ENCODE data around the gene ASCL5.

ASCL5 gene

GRCh38 chr1:201074018-201074417 lies 53.0 kb downstream of the ASCL5 start:
- H3K9me3 ChIP-seq (replicated peaks; ENCODE audit: low read length): no peaks in the 10 kb centered on the region
- H3K9ac ChIP-seq (ENCODE audit: low read depth, low read length): no peak overlapping the region
- H3K36me3 ChIP-seq (ENCODE audit: insufficient read depth, low read length): no peaks in the 10 kb centered on the region
- H3K27me3 ChIP-seq (ENCODE audit: control insufficient read depth, insufficient read depth, low read length): peaks cover 81% of the 10 kb centered on the region
- no peak overlapping the region for H3K4me3 ChIP-seq (ENCODE audit: low read length)
- H3K4me2 ChIP-seq (ENCODE audit: low read length): no peak overlapping the region
- no peaks in the 10 kb centered on the region for H3K4me1 ChIP-seq (ENCODE audit: control insufficient read depth, insufficient read depth, low read length)

- H3K36me3 ChIP-seq (ENCODE audit: insufficient read depth, low read length): no peaks in the 10 kb centered on the region
- H3K4me2 ChIP-seq (ENCODE audit: low read length): no peak overlapping the region
- H3K4me1 ChIP-seq (ENCODE audit: control insufficient read depth, insufficient read depth, low read length): no peaks in the 10 kb centered on the region
- H3K9ac ChIP-seq (ENCODE audit: low read depth, low read length): no peak overlapping the region
- H3K27me3 ChIP-seq (ENCODE audit: control insufficient read depth, insufficient read depth, low read length): peaks cover 84% of the 10 kb centered on the region
- H3K4me3 ChIP-seq (ENCODE audit: low read length): no peak overlapping the region
- H3K9me3 ChIP-seq (replicated peaks; ENCODE audit: low read length): no peaks in the 10 kb centered on the region
Measured at GRCh38 chr1:201072922-201073321, 54.1 kb downstream of the ASCL5 start.

GRCh38 chr1:201072149-201072548 lies 54.8 kb downstream of the ASCL5 start:
- H3K4me3 ChIP-seq (ENCODE audit: low read length): no peak overlapping the region
- no peak overlapping the region for H3K4me2 ChIP-seq (ENCODE audit: low read length)
- peaks cover 84% of the 10 kb centered on the region for H3K27me3 ChIP-seq (ENCODE audit: control insufficient read depth, insufficient read depth, low read length)
- no peak overlapping the region for H3K9ac ChIP-seq (ENCODE audit: low read depth, low read length)
- no peaks in the 10 kb centered on the region for H3K9me3 ChIP-seq (replicated peaks; ENCODE audit: low read length)
- H3K4me1 ChIP-seq (ENCODE audit: control insufficient read depth, insufficient read depth, low read length): no peaks in the 10 kb centered on the region
- H3K36me3 ChIP-seq (ENCODE audit: insufficient read depth, low read length): no peaks in the 10 kb centered on the region

GRCh38 chr1:201069636-201070035 lies 57.3 kb downstream of the ASCL5 start:
- no peak overlapping the region for H3K9ac ChIP-seq (ENCODE audit: low read depth, low read length)
- no peaks in the 10 kb centered on the region for H3K4me1 ChIP-seq (ENCODE audit: control insufficient read depth, insufficient read depth, low read length)
- H3K27me3 ChIP-seq (ENCODE audit: control insufficient read depth, insufficient read depth, low read length): peaks cover 82% of the 10 kb centered on the region
- no peaks in the 10 kb centered on the region for H3K9me3 ChIP-seq (replicated peaks; ENCODE audit: low read length)
- H3K4me2 ChIP-seq (ENCODE audit: low read length): no peak overlapping the region
- no peak overlapping the region for H3K4me3 ChIP-seq (ENCODE audit: low read length)
- no peaks in the 10 kb centered on the region for H3K36me3 ChIP-seq (ENCODE audit: insufficient read depth, low read length)

GRCh38 chr1:201068976-201069375 lies 58.0 kb downstream of the ASCL5 start:
- Histone ChIP-seq H3K4me2 (ENCODE audit: low read length) (no peak overlapping the region), H3K9ac (ENCODE audit: low read depth, low read length) (no peak overlapping the region), H3K27me3 (ENCODE audit: control insufficient read depth, insufficient read depth, low read length) (peaks cover 83% of the 10 kb centered on the region)

GRCh38 chr1:201066986-201067385 lies 60.0 kb downstream of the ASCL5 start:
- peaks cover 79% of the 10 kb centered on the region for H3K27me3 ChIP-seq (ENCODE audit: control insufficient read depth, insufficient read depth, low read length)
- H3K4me1 ChIP-seq (ENCODE audit: control insufficient read depth, insufficient read depth, low read length): no peaks in the 10 kb centered on the region
- H3K9ac ChIP-seq (ENCODE audit: low read depth, low read length): no peak overlapping the region
- no peak overlapping the region for H3K4me3 ChIP-seq (ENCODE audit: low read length)
- H3K9me3 ChIP-seq (replicated peaks; ENCODE audit: low read length): no peaks in the 10 kb centered on the region
- H3K36me3 ChIP-seq (ENCODE audit: insufficient read depth, low read length): no peaks in the 10 kb centered on the region
- no peak overlapping the region for H3K4me2 ChIP-seq (ENCODE audit: low read length)

More at GRCh38 chr1:201068976-201069375, 58.0 kb downstream of the ASCL5 start:
- H3K4me3 ChIP-seq (ENCODE audit: low read length): no peak overlapping the region
- H3K4me1 ChIP-seq (ENCODE audit: control insufficient read depth, insufficient read depth, low read length): no peaks in the 10 kb centered on the region
- H3K9me3 ChIP-seq (replicated peaks; ENCODE audit: low read length): no peaks in the 10 kb centered on the region
- H3K36me3 ChIP-seq (ENCODE audit: insufficient read depth, low read length): no peaks in the 10 kb centered on the region

- Histone ChIP-seq H3K9me3 (replicated peaks; ENCODE audit: low read length) (no peaks in the 10 kb centered on the region), H3K27me3 (ENCODE audit: control insufficient read depth, insufficient read depth, low read length) (peaks cover 77% of the 10 kb centered on the region), H3K4me2 (ENCODE audit: low read length) (no peak overlapping the region), H3K36me3 (ENCODE audit: insufficient read depth, low read length) (no peaks in the 10 kb centered on the region), H3K4me3 (ENCODE audit: low read length) (no peak overlapping the region), H3K4me1 (ENCODE audit: control insufficient read depth, insufficient read depth, low read length) (no peaks in the 10 kb centered on the region), H3K9ac (ENCODE audit: low read depth, low read length) (no peak overlapping the region)
Measured at GRCh38 chr1:201065686-201066085, 61.3 kb downstream of the ASCL5 start.

GRCh38 chr1:201064806-201065205 lies 62.2 kb downstream of the ASCL5 start:
- no peaks in the 10 kb centered on the region for H3K36me3 ChIP-seq (ENCODE audit: insufficient read depth, low read length)
- no peak overlapping the region for H3K4me2 ChIP-seq (ENCODE audit: low read length)
- no peaks in the 10 kb centered on the region for H3K4me1 ChIP-seq (ENCODE audit: control insufficient read depth, insufficient read depth, low read length)
- peaks cover 77% of the 10 kb centered on the region for H3K27me3 ChIP-seq (ENCODE audit: control insufficient read depth, insufficient read depth, low read length)
- no peak overlapping the region for H3K9ac ChIP-seq (ENCODE audit: low read depth, low read length)
- H3K9me3 ChIP-seq (replicated peaks; ENCODE audit: low read length): no peaks in the 10 kb centered on the region
- no peak overlapping the region for H3K4me3 ChIP-seq (ENCODE audit: low read length)

Data from skeletal muscle satellite cell (primary cell).